ENCODE results near the gene KNDC1.

GRCh38 chr10:133190225-133190624 is 30.2 kb downstream of the KNDC1 start:
- no peak for TF ChIP-seq EZH2 (IDR thresholded peaks at IDR 0.05; ENCODE audit: borderline replicate concordance, low read length)
- no peak for TF ChIP-seq CTCF (IDR thresholded peaks at IDR 0.05; ENCODE audit: low read length)
